Left lung (tissue), 10 donors: ENCODE results near the gene GFRA4. TPM values are rescaled to one million over a fixed set of nuclear protein-coding genes. Genes with fewer than 3 reads are reported as not detected.
A peak's percentile ranks its signal among the peaks of the same experiment; 100 is the strongest.

ENCODE experiments used
- ATAC-seq: fragments of 200-7000 bp; cut with Tn5 transposase; one replicate; pipeline ENCODE4 v1.9.1; 2020; ENCODE audit warnings: moderate library complexity
- DNase-seq, 4 donors: peaks; one replicate each; pipeline ENCODE4 v3.0.0-alpha.2; 2013 to 2020
- H3K27ac ChIP-seq, 2 donors: fragments of 200-600 bp; sonication (generic) in 1 of 2; one replicate each; pipeline versions ENCODE4 v1.5.0 to v1.8.0; 2020 to 2021
- H3K27me3 ChIP-seq, 2 donors: fragments of 200-600 bp; sonication (generic) in 1 of 2; one replicate each; pipeline versions ENCODE4 v1.5.0 to v1.8.0; 2020 to 2021
- H3K36me3 ChIP-seq, 2 donors: fragments of 200-600 bp; sonication (generic) in 1 of 2; one replicate each; pipeline versions ENCODE4 v1.5.0 to v1.8.0; 2020 to 2021
- H3K4me1 ChIP-seq, 2 donors: fragments of 200-600 bp; one replicate each; pipeline ENCODE4 v1.8.0; 2021
- H3K4me3 ChIP-seq, 2 donors: fragments of 200-600 bp; sonication (generic) in 1 of 2; one replicate each; pipeline versions ENCODE4 v1.5.0 to v1.8.0; 2020 to 2021; ENCODE audit warnings: mild to moderate bottlenecking in 1 of 2
- H3K9me3 ChIP-seq, 2 donors: fragments of 200-600 bp; sonication (generic) in 1 of 2; one replicate each; pipeline versions ENCODE4 v1.5.0 to v1.8.0; 2020 to 2021
- CTCF ChIP-seq, 2 donors: fragments of 200-600 bp; sonication (generic) in 1 of 2; IDR thresholded peaks; one replicate each; pipeline versions ENCODE4 v1.5.0 to v1.8.0; 2021; ENCODE audit warnings: antibody characterized with exemption in 2 of 2
- intact Hi-C, 2 donors: fragments of 100-400 bp; cut with DNase I; formaldehyde crosslinking; loops; one replicate each; pipeline versions ENCODE4 v1.11.2 to v1.14.2; 2022
- polyA plus RNA-seq, 6 donors: library from polyadenylated mRNA; unstranded; fragments of 120-200 nt; gene quantifications; one replicate each; pipeline ENCODE4 v1.2.1, GENCODE V29; 2013; ENCODE audit not compliant: insufficient read length in 6 of 6
- total RNA-seq, 2 donors: library from RNA; stranded (reverse); fragmentation: NEBNext Ultra II Directional; extraction: Animal tissue kit (Norgen Biotek cat#: 25700); gene quantifications; one replicate each; pipeline ENCODE4 v1.2.1, GENCODE V29; 2021
- donor health status: DM: no; HTN: yes; CAD: no.
- donor health status: DM: no; HTN: no; CAD: no.

The GFRA4 gene
- total and polyA plus RNA-seq, 8 donors, result not detected

- ATAC-seq (no peak), DNase-seq (no peak)
- TF ChIP-seq CTCF (IDR thresholded peaks at IDR 0.05), result no peak
- Histone ChIP-seq H3K36me3 (peaks cover 0 to 15% of the 10 kb centered on the region in 2 donors), H3K4me1 (peaks cover 6 to 39% of the 10 kb centered on the region in 2 donors), H3K9me3 (no peaks in the 10 kb centered on the region), H3K27me3 (no peaks in the 10 kb centered on the region), H3K27ac (peak overlapping the region in 1 of 2 donors; percentile 53), H3K4me3 (peak overlapping the region in 1 of 2 donors; percentile 35)
- intact Hi-C loops, result no loop called here
Observed at GRCh38 chr20:3710011-3710466, 46.8 kb upstream of the GFRA4 start.

- TF ChIP-seq CTCF (IDR thresholded peaks at IDR 0.05), result no peak
- Histone ChIP-seq H3K9me3 (no peaks in the 10 kb centered on the region), H3K4me3 (no peak overlapping the region), H3K4me1 (peaks cover 6 to 22% of the 10 kb centered on the region in 2 donors), H3K36me3 (peaks cover 0 to 22% of the 10 kb centered on the region in 2 donors), H3K27me3 (no peaks in the 10 kb centered on the region), H3K27ac (no peak overlapping the region)
- ATAC-seq (no peak), DNase-seq (no peak)
- intact Hi-C loops, result no loop called here
Observed at GRCh38 chr20:3707508-3707899, 44.3 kb upstream of the GFRA4 start.

GRCh38 chr20:3706774-3707507 lies 43.7 kb upstream of the GFRA4 start:
- H3K27ac ChIP-seq, result no peak overlapping the region
- peak; percentile 70 for ATAC-seq
- H3K4me1 ChIP-seq, result peaks cover 6 to 20% of the 10 kb centered on the region in 2 donors
- intact Hi-C loops, result no loop called here
- peaks cover 0 to 22% of the 10 kb centered on the region in 2 donors for H3K36me3 ChIP-seq
- DNase-seq, result no peak
- TF ChIP-seq CTCF (IDR thresholded peaks at IDR 0.05), result no peak
- H3K4me3 ChIP-seq, result no peak overlapping the region
- no peaks in the 10 kb centered on the region for H3K27me3 ChIP-seq
- H3K9me3 ChIP-seq, result no peaks in the 10 kb centered on the region

- no peaks in the 10 kb centered on the region for H3K27me3 ChIP-seq
- intact Hi-C loops, result no loop called here
- peaks cover 0 to 22% of the 10 kb centered on the region in 2 donors for H3K36me3 ChIP-seq
- no peak for ATAC-seq
- H3K4me1 ChIP-seq, result peaks cover 6 to 14% of the 10 kb centered on the region in 2 donors
- DNase-seq, result no peak
- H3K4me3 ChIP-seq, result no peak overlapping the region
- H3K9me3 ChIP-seq, result no peaks in the 10 kb centered on the region
- no peak for TF ChIP-seq CTCF (IDR thresholded peaks at IDR 0.05)
- no peak overlapping the region for H3K27ac ChIP-seq
Observed at GRCh38 chr20:3705970-3706739, 43.0 kb upstream of the GFRA4 start.

- H3K9me3 ChIP-seq, result no peaks in the 10 kb centered on the region
- no peak for TF ChIP-seq CTCF (IDR thresholded peaks at IDR 0.05)
- no peak overlapping the region for H3K27ac ChIP-seq
- H3K4me3 ChIP-seq, result no peak overlapping the region
- H3K27me3 ChIP-seq, result no peaks in the 10 kb centered on the region
- peaks cover 0 to 8% of the 10 kb centered on the region in 2 donors for H3K4me1 ChIP-seq
- H3K36me3 ChIP-seq, result peaks cover 0 to 22% of the 10 kb centered on the region in 2 donors
- intact Hi-C loops, result no loop called here
- ATAC-seq (no peak), DNase-seq (no peak)
Observed at GRCh38 chr20:3705491-3705969, 42.3 kb upstream of the GFRA4 start.
